Activated CD4-positive, alpha-beta T cell treated with anti-CD3 and anti-CD28 coated beads, Interleukin-2, Interleukin-4, amounts not matched to agents 100 ng/mL and 50 ng/mL, durations not matched to agents 16 hours and 8 hours (primary cell): ENCODE measurements around the gene TESK2.

Experiments
- DNase-seq: peaks from one replicate; pipeline ENCODE4 v3.0.0-alpha.2; 2020; ENCODE audit warnings: low spot score

The TESK2 gene

GRCh38 chr1:45304311-45305081 lies 186.5 kb downstream of the TESK2 start:
- DNase-seq, result no peak

GRCh38 chr1:45303520-45304310 lies 187.2 kb downstream of the TESK2 start:
- DNase-seq, result peak; percentile 99

- no peak for DNase-seq
These were observed 188.3 kb downstream of the TESK2 start for GRCh38 chr1:45302505-45303150.

- no peak for DNase-seq
These were observed 190.3 kb downstream of the TESK2 start for GRCh38 chr1:45300669-45300997.

- DNase-seq, result peak; percentile 69
These were observed 190.8 kb downstream of the TESK2 start for GRCh38 chr1:45299981-45300668.

- DNase-seq, result no peak
These were observed 191.7 kb downstream of the TESK2 start for GRCh38 chr1:45299296-45299695.

- DNase-seq, result no peak
These were observed 193.2 kb downstream of the TESK2 start for GRCh38 chr1:45297666-45298356.
